ENCODE results near the gene ACOT6.
A peak's percentile ranks its signal among the peaks of the same experiment; 100 is the strongest.
"Not testable (repeated sequence)": the region's sequence is repeated elsewhere in the genome, so short reads cannot be mapped to it uniquely, and the experiment has no call there.

The ACOT6 gene

GRCh38 chr14:73599499-73599898 is 12.8 kb upstream of the ACOT6 start:
- DNase-seq = no peak

- no peak for DNase-seq
Measured at GRCh38 chr14:73602994-73603393, 9.3 kb upstream of the ACOT6 start.

- no peak for DNase-seq
Measured at GRCh38 chr14:73606271-73606670, 6.0 kb upstream of the ACOT6 start.

- no peak for DNase-seq
Measured at GRCh38 chr14:73607241-73607640, 5.1 kb upstream of the ACOT6 start.

- DNase-seq = peak in 1 of 2 donors; percentile 16
Measured at GRCh38 chr14:73610687-73611086, 1.6 kb upstream of the ACOT6 start.

GRCh38 chr14:73613046-73613383 is 698 bp downstream of the ACOT6 start:
- no peak for DNase-seq

GRCh38 chr14:73613419-73613963 is 1.2 kb downstream of the ACOT6 start:
- DNase-seq = no peak

- no peak for DNase-seq
Measured at GRCh38 chr14:73616831-73617230, 4.5 kb downstream of the ACOT6 start.

GRCh38 chr14:73619524-73619923 is 7.2 kb downstream of the ACOT6 start:
- no peak for DNase-seq

GRCh38 chr14:73620268-73620667 is 8.0 kb downstream of the ACOT6 start:
- DNase-seq = no peak

- no peak for DNase-seq
Measured at GRCh38 chr14:73623504-73624054, 11.3 kb downstream of the ACOT6 start.

- DNase-seq = no peak
Measured at GRCh38 chr14:73625706-73626105, 13.4 kb downstream of the ACOT6 start.

GRCh38 chr14:73627151-73627558 is 14.8 kb downstream of the ACOT6 start:
- no peak for DNase-seq

- no peak for DNase-seq
Measured at GRCh38 chr14:73630009-73630780, 17.9 kb downstream of the ACOT6 start.

- DNase-seq = peak; percentile 61 to 83
Measured at GRCh38 chr14:73633116-73634010, 21.0 kb downstream of the ACOT6 start.

GRCh38 chr14:73634011-73634833 is 21.9 kb downstream of the ACOT6 start:
- DNase-seq = peak in 1 of 2 donors; percentile 15

GRCh38 chr14:73636355-73636754 is 24.0 kb downstream of the ACOT6 start:
- DNase-seq = not testable (repeated sequence)

GRCh38 chr14:73637830-73638229 is 25.5 kb downstream of the ACOT6 start:
- DNase-seq = no peak

- no peak for DNase-seq
Measured at GRCh38 chr14:73640796-73641365, 28.6 kb downstream of the ACOT6 start.

- DNase-seq = peak; percentile 86 to 88
Measured at GRCh38 chr14:73644531-73645247, 32.4 kb downstream of the ACOT6 start, which contains the start of gene DNAL1. TSS of gene DNAL1 (plus strand) at chr14:73644986. CDS start at chr14:73645040, 54 bp downstream.

GRCh38 chr14:73645248-73645610 is 32.9 kb downstream of the ACOT6 start:
- no peak for DNase-seq

Data from hippocampal formation (tissue), 2 donors.